ENCODE measurements around the gene SBF1.

Gene SBF1

GRCh38 chr22:50483977-50484853, 9.4 kb upstream of the SBF1 start:
- no peak for FAIRE-seq

GRCh38 chr22:50483556-50483955, 8.7 kb upstream of the SBF1 start:
- FAIRE-seq, result no peak

GRCh38 chr22:50483106-50483505, 8.3 kb upstream of the SBF1 start:
- no peak for FAIRE-seq

- FAIRE-seq, result no peak
Measured at GRCh38 chr22:50482107-50483074, 7.6 kb upstream of the SBF1 start.

GRCh38 chr22:50481440-50482106, 6.7 kb upstream of the SBF1 start, which contains the start of gene ADM2:
Gene ADM2 (plus strand): TSS chr22:50481543. CDS start chr22:50481848, 305 bp downstream.
- no peak for FAIRE-seq

GRCh38 chr22:50481045-50481439, 6.2 kb upstream of the SBF1 start:
- no peak for FAIRE-seq

- no peak for FAIRE-seq
Measured at GRCh38 chr22:50479721-50480120, 4.9 kb upstream of the SBF1 start.

- no peak for FAIRE-seq
Measured at GRCh38 chr22:50477923-50478322, 3.1 kb upstream of the SBF1 start.

GRCh38 chr22:50476868-50477267, 2.0 kb upstream of the SBF1 start:
- no peak for FAIRE-seq

GRCh38 chr22:50475652-50476002, 792 bp upstream of the SBF1 start:
- no peak for FAIRE-seq

GRCh38 chr22:50473855-50474671, 772 bp downstream of the SBF1 start:
- no peak for FAIRE-seq

GRCh38 chr22:50473088-50473487, 1.7 kb downstream of the SBF1 start:
- no peak for FAIRE-seq

GRCh38 chr22:50471962-50472361, 2.9 kb downstream of the SBF1 start:
- no peak for FAIRE-seq

- no peak for FAIRE-seq
Measured at GRCh38 chr22:50471197-50471847, 3.5 kb downstream of the SBF1 start.

- no peak for FAIRE-seq
Measured at GRCh38 chr22:50470491-50470890, 4.3 kb downstream of the SBF1 start.

GRCh38 chr22:50469377-50470305, 5.2 kb downstream of the SBF1 start:
- FAIRE-seq, result no peak

- FAIRE-seq, result no peak
Measured at GRCh38 chr22:50468626-50469025, 6.2 kb downstream of the SBF1 start.

GRCh38 chr22:50467773-50468440, 6.9 kb downstream of the SBF1 start:
- no peak for FAIRE-seq

- FAIRE-seq, result no peak
Measured at GRCh38 chr22:50467341-50467740, 7.5 kb downstream of the SBF1 start.

Measured in TTC549 (cell line).